ENCODE data around the gene OXNAD1.

Gene OXNAD1

GRCh38 chr3:16248556-16248955 lies 16.5 kb upstream of the OXNAD1 start:
- Histone ChIP-seq H3K36me3 (ENCODE audit: control insufficient read depth, low read depth, low read length) (no peaks in the 10 kb centered on the region), H3K9me3 (ENCODE audit: control insufficient read depth, low read depth, low read length) (no peaks in the 10 kb centered on the region), H3K27ac (ENCODE audit: low read length) (no peak overlapping the region), H3K4me3 (ENCODE audit: low read length) (no peak overlapping the region), H3K4me1 (ENCODE audit: control insufficient read depth, low read depth, low read length) (no peaks in the 10 kb centered on the region), H3K9ac (ENCODE audit: low read length) (no peak overlapping the region), H3K27me3 (ENCODE audit: control insufficient read depth, insufficient read depth, low read length) (no peaks in the 10 kb centered on the region)

- no peak overlapping the region for H3K27ac ChIP-seq (ENCODE audit: low read length)
- H3K36me3 ChIP-seq (ENCODE audit: control insufficient read depth, low read depth, low read length), result no peaks in the 10 kb centered on the region
- H3K4me3 ChIP-seq (ENCODE audit: low read length), result no peak overlapping the region
- no peak overlapping the region for H3K9ac ChIP-seq (ENCODE audit: low read length)
- no peaks in the 10 kb centered on the region for H3K9me3 ChIP-seq (ENCODE audit: control insufficient read depth, low read depth, low read length)
- no peaks in the 10 kb centered on the region for H3K27me3 ChIP-seq (ENCODE audit: control insufficient read depth, insufficient read depth, low read length)
- H3K4me1 ChIP-seq (ENCODE audit: control insufficient read depth, low read depth, low read length), result no peaks in the 10 kb centered on the region
Measured at GRCh38 chr3:16249336-16249735, 15.7 kb upstream of the OXNAD1 start.

GRCh38 chr3:16249886-16250285 lies 15.1 kb upstream of the OXNAD1 start:
- H3K9me3 ChIP-seq (ENCODE audit: control insufficient read depth, low read depth, low read length), result no peaks in the 10 kb centered on the region
- no peak overlapping the region for H3K9ac ChIP-seq (ENCODE audit: low read length)
- H3K4me1 ChIP-seq (ENCODE audit: control insufficient read depth, low read depth, low read length), result no peaks in the 10 kb centered on the region
- H3K36me3 ChIP-seq (ENCODE audit: control insufficient read depth, low read depth, low read length), result no peaks in the 10 kb centered on the region
- H3K27me3 ChIP-seq (ENCODE audit: control insufficient read depth, insufficient read depth, low read length), result no peaks in the 10 kb centered on the region
- H3K27ac ChIP-seq (ENCODE audit: low read length), result no peak overlapping the region
- no peak overlapping the region for H3K4me3 ChIP-seq (ENCODE audit: low read length)

GRCh38 chr3:16251316-16252085 lies 13.5 kb upstream of the OXNAD1 start:
- Histone ChIP-seq H3K27me3 (ENCODE audit: control insufficient read depth, insufficient read depth, low read length) (no peaks in the 10 kb centered on the region), H3K4me1 (ENCODE audit: control insufficient read depth, low read depth, low read length) (no peaks in the 10 kb centered on the region), H3K4me3 (ENCODE audit: low read length) (no peak overlapping the region), H3K36me3 (ENCODE audit: control insufficient read depth, low read depth, low read length) (no peaks in the 10 kb centered on the region), H3K9ac (ENCODE audit: low read length) (no peak overlapping the region), H3K9me3 (ENCODE audit: control insufficient read depth, low read depth, low read length) (no peaks in the 10 kb centered on the region), H3K27ac (ENCODE audit: low read length) (no peak overlapping the region)

- Histone ChIP-seq H3K4me1 (ENCODE audit: control insufficient read depth, low read depth, low read length) (no peaks in the 10 kb centered on the region), H3K27ac (ENCODE audit: low read length) (no peak overlapping the region), H3K27me3 (ENCODE audit: control insufficient read depth, insufficient read depth, low read length) (no peaks in the 10 kb centered on the region), H3K4me3 (ENCODE audit: low read length) (no peak overlapping the region), H3K36me3 (ENCODE audit: control insufficient read depth, low read depth, low read length) (no peaks in the 10 kb centered on the region), H3K9ac (ENCODE audit: low read length) (no peak overlapping the region), H3K9me3 (ENCODE audit: control insufficient read depth, low read depth, low read length) (no peaks in the 10 kb centered on the region)
Measured at GRCh38 chr3:16252243-16252978, 12.6 kb upstream of the OXNAD1 start.

GRCh38 chr3:16252988-16253387 lies 12.0 kb upstream of the OXNAD1 start:
- no peak overlapping the region for H3K27ac ChIP-seq (ENCODE audit: low read length)
- no peaks in the 10 kb centered on the region for H3K9me3 ChIP-seq (ENCODE audit: control insufficient read depth, low read depth, low read length)
- no peaks in the 10 kb centered on the region for H3K36me3 ChIP-seq (ENCODE audit: control insufficient read depth, low read depth, low read length)

GRCh38 chr3:16253601-16254000 lies 11.4 kb upstream of the OXNAD1 start:
- Histone ChIP-seq H3K27ac (ENCODE audit: low read length) (no peak overlapping the region), H3K27me3 (ENCODE audit: control insufficient read depth, insufficient read depth, low read length) (no peaks in the 10 kb centered on the region), H3K4me3 (ENCODE audit: low read length) (no peak overlapping the region), H3K9me3 (ENCODE audit: control insufficient read depth, low read depth, low read length) (no peaks in the 10 kb centered on the region), H3K4me1 (ENCODE audit: control insufficient read depth, low read depth, low read length) (no peaks in the 10 kb centered on the region), H3K9ac (ENCODE audit: low read length) (no peak overlapping the region), H3K36me3 (ENCODE audit: control insufficient read depth, low read depth, low read length) (no peaks in the 10 kb centered on the region)

More at GRCh38 chr3:16252988-16253387, 12.0 kb upstream of the OXNAD1 start:
- H3K4me1 ChIP-seq (ENCODE audit: control insufficient read depth, low read depth, low read length), result no peaks in the 10 kb centered on the region
- no peak overlapping the region for H3K4me3 ChIP-seq (ENCODE audit: low read length)
- no peak overlapping the region for H3K9ac ChIP-seq (ENCODE audit: low read length)
- no peaks in the 10 kb centered on the region for H3K27me3 ChIP-seq (ENCODE audit: control insufficient read depth, insufficient read depth, low read length)

GRCh38 chr3:16254916-16255315 lies 10.1 kb upstream of the OXNAD1 start:
- H3K4me3 ChIP-seq (ENCODE audit: low read length), result no peak overlapping the region
- no peaks in the 10 kb centered on the region for H3K4me1 ChIP-seq (ENCODE audit: control insufficient read depth, low read depth, low read length)

GRCh38 chr3:16255326-16255725 lies 9.7 kb upstream of the OXNAD1 start:
- H3K9me3 ChIP-seq (ENCODE audit: control insufficient read depth, low read depth, low read length), result no peaks in the 10 kb centered on the region
- H3K9ac ChIP-seq (ENCODE audit: low read length), result no peak overlapping the region
- H3K27me3 ChIP-seq (ENCODE audit: control insufficient read depth, insufficient read depth, low read length), result no peaks in the 10 kb centered on the region
- no peak overlapping the region for H3K4me3 ChIP-seq (ENCODE audit: low read length)
- peaks cover 8% of the 10 kb centered on the region for H3K36me3 ChIP-seq (ENCODE audit: control insufficient read depth, low read depth, low read length)
- no peaks in the 10 kb centered on the region for H3K4me1 ChIP-seq (ENCODE audit: control insufficient read depth, low read depth, low read length)
- H3K27ac ChIP-seq (ENCODE audit: low read length), result no peak overlapping the region

More at GRCh38 chr3:16254916-16255315, 10.1 kb upstream of the OXNAD1 start:
- Histone ChIP-seq H3K9me3 (ENCODE audit: control insufficient read depth, low read depth, low read length) (no peaks in the 10 kb centered on the region), H3K36me3 (ENCODE audit: control insufficient read depth, low read depth, low read length) (peaks cover 4% of the 10 kb centered on the region), H3K27ac (ENCODE audit: low read length) (no peak overlapping the region), H3K9ac (ENCODE audit: low read length) (no peak overlapping the region), H3K27me3 (ENCODE audit: control insufficient read depth, insufficient read depth, low read length) (no peaks in the 10 kb centered on the region)

- no peak overlapping the region for H3K27ac ChIP-seq (ENCODE audit: low read length)
- H3K4me3 ChIP-seq (ENCODE audit: low read length), result no peak overlapping the region
- H3K9ac ChIP-seq (ENCODE audit: low read length), result no peak overlapping the region
- H3K36me3 ChIP-seq (ENCODE audit: control insufficient read depth, low read depth, low read length), result peaks cover 12% of the 10 kb centered on the region
- H3K9me3 ChIP-seq (ENCODE audit: control insufficient read depth, low read depth, low read length), result no peaks in the 10 kb centered on the region
- no peaks in the 10 kb centered on the region for H3K27me3 ChIP-seq (ENCODE audit: control insufficient read depth, insufficient read depth, low read length)
- H3K4me1 ChIP-seq (ENCODE audit: control insufficient read depth, low read depth, low read length), result no peaks in the 10 kb centered on the region
Measured at GRCh38 chr3:16255726-16256125, 9.3 kb upstream of the OXNAD1 start.

- H3K27ac ChIP-seq (ENCODE audit: low read length), result no peak overlapping the region
- no peaks in the 10 kb centered on the region for H3K27me3 ChIP-seq (ENCODE audit: control insufficient read depth, insufficient read depth, low read length)
- H3K36me3 ChIP-seq (ENCODE audit: control insufficient read depth, low read depth, low read length), result peaks cover 12% of the 10 kb centered on the region
- H3K9me3 ChIP-seq (ENCODE audit: control insufficient read depth, low read depth, low read length), result no peaks in the 10 kb centered on the region
- H3K4me3 ChIP-seq (ENCODE audit: low read length), result no peak overlapping the region
- no peaks in the 10 kb centered on the region for H3K4me1 ChIP-seq (ENCODE audit: control insufficient read depth, low read depth, low read length)
- no peak overlapping the region for H3K9ac ChIP-seq (ENCODE audit: low read length)
Measured at GRCh38 chr3:16257309-16257708, 7.7 kb upstream of the OXNAD1 start.

- H3K4me1 ChIP-seq (ENCODE audit: control insufficient read depth, low read depth, low read length), result no peaks in the 10 kb centered on the region
- H3K9me3 ChIP-seq (ENCODE audit: control insufficient read depth, low read depth, low read length), result no peaks in the 10 kb centered on the region
- H3K9ac ChIP-seq (ENCODE audit: low read length), result no peak overlapping the region
- no peak overlapping the region for H3K27ac ChIP-seq (ENCODE audit: low read length)
- no peak overlapping the region for H3K4me3 ChIP-seq (ENCODE audit: low read length)
- no peaks in the 10 kb centered on the region for H3K27me3 ChIP-seq (ENCODE audit: control insufficient read depth, insufficient read depth, low read length)
- peaks cover 12% of the 10 kb centered on the region for H3K36me3 ChIP-seq (ENCODE audit: control insufficient read depth, low read depth, low read length)
Measured at GRCh38 chr3:16258177-16258576, 6.8 kb upstream of the OXNAD1 start.

All from iPS-18a (cell line).